Chondrocyte (in vitro differentiated cells): ENCODE data around the gene RHOG. TPM values are rescaled to one million over a fixed set of nuclear protein-coding genes. Genes with fewer than 3 reads are reported as not detected.
"Not testable (repeated sequence)": the region's sequence is repeated elsewhere in the genome, so short reads cannot be mapped to it uniquely, and the experiment has no call there.

Source experiments
- DNase-seq: peaks from one replicate; pipeline ENCODE4 v3.0.0; 2021; ENCODE audit warnings: mixed read lengths, low spot score
- H3K27ac Mint-ChIP-seq: one replicate; pipeline ENCODE4 v1.8.0; 2021; ENCODE audit warnings: mild to moderate bottlenecking, moderate library complexity, mixed read lengths; ENCODE audit not compliant: unreplicated experiment
- H3K27me3 Mint-ChIP-seq: 2 replicates; pipeline ENCODE4 v1.8.0; 2021; ENCODE audit warnings: low read depth, mixed read lengths
- H3K36me3 Mint-ChIP-seq: 2 replicates; pipeline ENCODE4 v1.8.0; 2021; ENCODE audit warnings: low read depth, mixed read lengths
- H3K4me1 Mint-ChIP-seq: 2 replicates; pipeline ENCODE4 v1.8.0; 2021; ENCODE audit warnings: low read depth, mild to moderate bottlenecking, mixed read lengths
- H3K4me3 Mint-ChIP-seq: one replicate; pipeline ENCODE4 v1.8.0; 2021; ENCODE audit warnings: mild to moderate bottlenecking, moderate library complexity, mixed read lengths; ENCODE audit not compliant: unreplicated experiment
- H3K9me3 Mint-ChIP-seq: 2 replicates; pipeline ENCODE4 v1.8.0; 2021; ENCODE audit warnings: low read depth, mixed read lengths
- CTCF ChIP-seq: fragments of 200-600 bp; sonication (generic); IDR thresholded peaks from 2 replicates; pipeline ENCODE4 v1.5.0; 2021; ENCODE audit warnings: antibody characterized with exemption, mild to moderate bottlenecking, moderate library complexity
- total RNA-seq: library from RNA; stranded (reverse); gene quantifications from 3 replicates; pipeline ENCODE4 v1.2.1, GENCODE V29; 2021

The RHOG gene
- total RNA-seq, 1 donor from 2014 or later: 38.9 TPM

- Mint-ChIP-seq H3K27ac (no peak overlapping the region), H3K9me3 (no peaks in the 10 kb centered on the region), H3K27me3 (no peaks in the 10 kb centered on the region), H3K36me3 (no peaks in the 10 kb centered on the region), H3K4me1 (no peaks in the 10 kb centered on the region), H3K4me3 (no peak overlapping the region)
- no peak for DNase-seq
- TF ChIP-seq CTCF: no peak
Measured at GRCh38 chr11:3816673-3817072, 24.1 kb downstream of the RHOG start.

- TF ChIP-seq CTCF: no peak
- no peak for DNase-seq
- no peaks in the 10 kb centered on the region for H3K4me1 Mint-ChIP-seq
Measured at GRCh38 chr11:3815845-3816244, 24.9 kb downstream of the RHOG start.

GRCh38 chr11:3814832-3815231, 25.9 kb downstream of the RHOG start:
- not testable (repeated sequence) for H3K4me3 Mint-ChIP-seq, H3K4me1 Mint-ChIP-seq, H3K27me3 Mint-ChIP-seq, DNase-seq, H3K27ac Mint-ChIP-seq, H3K36me3 Mint-ChIP-seq, H3K9me3 Mint-ChIP-seq

More at GRCh38 chr11:3815845-3816244, 24.9 kb downstream of the RHOG start:
- H3K4me3 Mint-ChIP-seq: no peak overlapping the region
- no peaks in the 10 kb centered on the region for H3K36me3 Mint-ChIP-seq
- no peaks in the 10 kb centered on the region for H3K9me3 Mint-ChIP-seq
- no peaks in the 10 kb centered on the region for H3K27me3 Mint-ChIP-seq
- H3K27ac Mint-ChIP-seq: no peak overlapping the region

GRCh38 chr11:3810951-3811350, 29.8 kb downstream of the RHOG start:
- no peak for TF ChIP-seq CTCF
- no peak for DNase-seq
- Mint-ChIP-seq H3K27me3 (no peaks in the 10 kb centered on the region), H3K36me3 (no peaks in the 10 kb centered on the region), H3K9me3 (no peaks in the 10 kb centered on the region), H3K4me3 (no peak overlapping the region), H3K4me1 (peaks cover 13% of the 10 kb centered on the region), H3K27ac (no peak overlapping the region)

GRCh38 chr11:3810446-3810845, 30.3 kb downstream of the RHOG start:
- Mint-ChIP-seq H3K27me3 (no peaks in the 10 kb centered on the region), H3K36me3 (no peaks in the 10 kb centered on the region), H3K9me3 (no peaks in the 10 kb centered on the region), H3K4me1 (peaks cover 13% of the 10 kb centered on the region), H3K4me3 (no peak overlapping the region), H3K27ac (no peak overlapping the region)
- no peak for TF ChIP-seq CTCF
- DNase-seq: no peak

GRCh38 chr11:3809624-3809928, 31.2 kb downstream of the RHOG start:
- no peak overlapping the region for H3K4me3 Mint-ChIP-seq
- no peak for DNase-seq
- TF ChIP-seq CTCF: no peak
- peaks cover 13% of the 10 kb centered on the region for H3K4me1 Mint-ChIP-seq
- H3K27me3 Mint-ChIP-seq: no peaks in the 10 kb centered on the region
- H3K27ac Mint-ChIP-seq: no peak overlapping the region
- no peaks in the 10 kb centered on the region for H3K36me3 Mint-ChIP-seq
- H3K9me3 Mint-ChIP-seq: no peaks in the 10 kb centered on the region
